NOMO-1 treated with dmso at 0.1 percent for 144 hours (cell line): ENCODE data around the gene C15orf39.
"Not testable (repeated sequence)": the region's sequence is repeated elsewhere in the genome, so short reads cannot be mapped to it uniquely, and the experiment has no call there.

Experiments used
- DNase-seq: peaks from one replicate; lab custom pipeline; 2025; ENCODE audit not compliant: unreplicated experiment; lab: John Stamatoyannopoulos, UW

C15orf39 gene

DNA sequence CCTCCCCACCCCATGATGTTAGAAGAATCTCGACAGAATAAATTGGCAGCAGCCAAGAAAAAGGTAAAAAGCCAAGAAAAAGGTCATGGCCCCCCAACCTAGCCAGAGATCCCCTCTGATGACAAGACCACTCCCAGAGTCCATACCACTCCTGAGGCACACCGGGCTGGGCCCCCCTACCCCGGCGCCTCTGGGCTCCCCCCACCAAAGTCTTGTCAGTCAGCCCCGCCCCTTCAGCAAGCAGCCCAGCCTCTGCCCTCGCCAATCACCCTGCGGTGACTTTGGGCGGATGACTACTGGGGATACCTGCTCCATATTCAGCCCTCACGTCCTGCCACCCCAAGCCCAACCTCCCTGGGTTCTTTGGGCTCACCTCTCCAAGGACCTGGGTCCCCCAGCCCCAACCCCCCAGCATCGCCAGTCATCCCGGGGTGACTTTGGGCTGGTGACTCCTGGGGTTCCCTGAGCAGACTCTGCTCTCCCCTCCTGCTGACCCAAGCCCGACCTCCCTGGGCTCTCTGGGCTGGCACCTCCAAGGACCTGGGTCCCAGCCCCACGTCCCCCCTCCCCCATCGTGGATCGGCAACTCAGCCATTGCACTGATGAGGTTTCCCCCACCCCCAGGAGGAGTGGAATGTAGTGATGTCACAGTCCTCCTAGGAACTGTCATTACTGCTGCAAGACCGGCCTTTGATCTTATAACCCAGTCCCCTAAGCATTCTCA, 57.1 kb downstream of the C15orf39 start:
- DNase-seq: not testable (repeated sequence)

GRCh38 chr15:75259873-75260272, 58.2 kb downstream of the C15orf39 start:
- not testable (repeated sequence) for DNase-seq
